Pericardium fibroblast (primary cell): ENCODE measurements around the gene TNIP3. TPM values are rescaled to one million over a fixed set of nuclear protein-coding genes. Genes with fewer than 3 reads are reported as not detected.

Experiments
- total RNA-seq: library from RNA; depleted of rRNA; stranded (reverse); fragments of >200 nt; gene quantifications from 2 replicates; pipeline ENCODE4 v1.2.3, GENCODE V29; 2015

TNIP3 gene, protein sequence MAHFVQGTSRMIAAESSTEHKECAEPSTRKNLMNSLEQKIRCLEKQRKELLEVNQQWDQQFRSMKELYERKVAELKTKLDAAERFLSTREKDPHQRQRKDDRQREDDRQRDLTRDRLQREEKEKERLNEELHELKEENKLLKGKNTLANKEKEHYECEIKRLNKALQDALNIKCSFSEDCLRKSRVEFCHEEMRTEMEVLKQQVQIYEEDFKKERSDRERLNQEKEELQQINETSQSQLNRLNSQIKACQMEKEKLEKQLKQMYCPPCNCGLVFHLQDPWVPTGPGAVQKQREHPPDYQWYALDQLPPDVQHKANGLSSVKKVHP
- total RNA-seq: not detected in 2 replicates

DNA sequence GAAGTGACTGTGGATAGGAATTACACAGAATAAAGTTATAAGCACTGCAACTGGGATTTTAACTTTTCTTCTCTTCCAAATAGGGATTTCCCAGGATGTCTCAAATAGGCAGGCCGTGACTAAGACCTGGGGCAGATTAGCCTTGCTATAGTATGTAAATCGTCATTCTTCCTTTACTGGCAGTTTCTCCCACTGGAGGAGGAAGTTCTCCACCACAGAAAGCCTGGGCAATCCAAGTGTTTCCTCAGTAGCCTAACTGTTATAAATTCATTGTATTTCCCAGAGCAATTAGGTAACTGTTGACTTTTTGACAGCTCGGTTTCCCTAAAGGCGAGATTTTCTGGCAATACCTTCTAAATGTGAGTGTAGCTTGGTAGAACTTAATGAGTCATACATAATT is at the start of gene TNIP3:
TNIP3 (minus strand) TSS at position 31 of the 400 bp plus-strand sequence. CDS start 196 bp downstream, outside the sequence.

Other genes starting within 250 kb of the TNIP3 start
- gene PRDM5, start 241.6 kb downstream of the TNIP3 start, total RNA-seq: 5.8 and 12.1 TPM in 2 replicates
- gene NDNF, start 91.8 kb downstream of the TNIP3 start, total RNA-seq: 1.1 TPM in 1 of 2 replicates, not detected in the other
- gene QRFPR, start 216.7 kb upstream of the TNIP3 start, total RNA-seq: not detected in 2 replicates